ENCODE measurements around the gene BCL7A. TPM values are rescaled to one million over a fixed set of nuclear protein-coding genes. Genes with fewer than 3 reads are reported as not detected.

Gene BCL7A
- total RNA-seq, 2 donors from 2014 or later, result 9.6 to 12.9 TPM

DNA sequence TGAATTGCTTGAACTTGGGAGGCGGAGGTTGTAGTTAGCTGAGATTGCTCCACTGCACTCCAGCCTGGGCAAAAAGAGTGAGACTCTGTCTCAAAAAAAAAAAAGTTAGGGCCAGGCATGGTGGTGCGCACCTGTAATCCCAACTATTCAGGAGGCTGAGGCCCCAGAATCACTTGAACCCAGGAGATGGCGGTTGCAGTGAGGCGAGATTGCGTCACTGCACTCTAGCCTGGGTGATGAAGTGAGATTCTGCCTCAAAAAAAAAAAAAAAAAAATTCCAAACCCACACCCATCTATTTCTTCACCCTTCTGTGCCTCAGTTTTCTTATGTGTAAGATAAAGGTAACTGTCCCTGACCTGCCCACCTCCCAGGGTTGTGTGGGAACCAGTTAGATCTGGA is 45.9 kb downstream of the BCL7A start:
- H3K4me3 ChIP-seq, result peak overlapping the region; percentile 1
- no peak overlapping the region for H3K27ac ChIP-seq
- H3K27me3 ChIP-seq (replicated peaks; ENCODE audit: insufficient read depth), result no peaks in the 10 kb centered on the region
- TF ChIP-seq, protein P1, sequence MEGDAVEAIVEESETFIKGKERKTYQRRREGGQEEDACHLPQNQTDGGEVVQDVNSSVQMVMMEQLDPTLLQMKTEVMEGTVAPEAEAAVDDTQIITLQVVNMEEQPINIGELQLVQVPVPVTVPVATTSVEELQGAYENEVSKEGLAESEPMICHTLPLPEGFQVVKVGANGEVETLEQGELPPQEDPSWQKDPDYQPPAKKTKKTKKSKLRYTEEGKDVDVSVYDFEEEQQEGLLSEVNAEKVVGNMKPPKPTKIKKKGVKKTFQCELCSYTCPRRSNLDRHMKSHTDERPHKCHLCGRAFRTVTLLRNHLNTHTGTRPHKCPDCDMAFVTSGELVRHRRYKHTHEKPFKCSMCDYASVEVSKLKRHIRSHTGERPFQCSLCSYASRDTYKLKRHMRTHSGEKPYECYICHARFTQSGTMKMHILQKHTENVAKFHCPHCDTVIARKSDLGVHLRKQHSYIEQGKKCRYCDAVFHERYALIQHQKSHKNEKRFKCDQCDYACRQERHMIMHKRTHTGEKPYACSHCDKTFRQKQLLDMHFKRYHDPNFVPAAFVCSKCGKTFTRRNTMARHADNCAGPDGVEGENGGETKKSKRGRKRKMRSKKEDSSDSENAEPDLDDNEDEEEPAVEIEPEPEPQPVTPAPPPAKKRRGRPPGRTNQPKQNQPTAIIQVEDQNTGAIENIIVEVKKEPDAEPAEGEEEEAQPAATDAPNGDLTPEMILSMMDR (IDR thresholded peaks at IDR 0.05), result no peak
- H3K36me3 ChIP-seq, result no peaks in the 10 kb centered on the region
- no peak for DNase-seq (ENCODE audit: low spot score)
- H3K4me1 ChIP-seq (ENCODE audit: control insufficient read depth in 1 of 2, low read depth in 2 of 2), result peaks cover 19 to 53% of the 10 kb centered on the region in 2 donors
- no peaks in the 10 kb centered on the region for H3K9me3 ChIP-seq
- ATAC-seq (ENCODE audit: insufficient number of reproducible peaks, low FRiP score, low read depth), result no peak

DNA sequence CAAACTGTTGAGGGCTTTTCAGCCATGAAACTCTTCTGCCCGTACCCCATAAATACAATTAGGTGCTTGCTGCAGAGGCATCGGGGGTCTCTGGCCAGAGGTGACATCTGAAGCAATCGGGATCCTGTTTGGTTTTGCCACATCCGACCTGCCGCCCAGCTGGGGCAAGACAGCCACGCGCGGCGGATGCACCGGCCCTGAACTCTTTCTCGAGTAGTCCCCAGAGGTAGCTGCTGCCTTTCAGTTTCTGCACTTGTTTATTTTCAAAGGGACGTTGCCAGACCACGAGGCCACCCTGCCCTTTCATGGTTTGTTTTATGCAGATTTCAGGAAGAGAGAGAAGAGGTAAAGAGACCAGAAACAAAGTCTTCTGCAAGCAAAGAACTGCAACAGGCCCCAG is 46.3 kb downstream of the BCL7A start:
- Histone ChIP-seq H3K36me3 (no peaks in the 10 kb centered on the region), H3K4me1 (ENCODE audit: control insufficient read depth in 1 of 2, low read depth in 2 of 2) (peaks cover 18 to 52% of the 10 kb centered on the region in 2 donors), H3K4me3 (peak overlapping the region; percentile 1), H3K27me3 (replicated peaks; ENCODE audit: insufficient read depth) (no peaks in the 10 kb centered on the region), H3K27ac (no peak overlapping the region), H3K9me3 (no peaks in the 10 kb centered on the region)
- ATAC-seq (ENCODE audit: insufficient number of reproducible peaks, low FRiP score, low read depth) (no peak), DNase-seq (ENCODE audit: low spot score) (no peak)
- TF ChIP-seq, protein P1 (IDR thresholded peaks at IDR 0.05), result no peak

DNA sequence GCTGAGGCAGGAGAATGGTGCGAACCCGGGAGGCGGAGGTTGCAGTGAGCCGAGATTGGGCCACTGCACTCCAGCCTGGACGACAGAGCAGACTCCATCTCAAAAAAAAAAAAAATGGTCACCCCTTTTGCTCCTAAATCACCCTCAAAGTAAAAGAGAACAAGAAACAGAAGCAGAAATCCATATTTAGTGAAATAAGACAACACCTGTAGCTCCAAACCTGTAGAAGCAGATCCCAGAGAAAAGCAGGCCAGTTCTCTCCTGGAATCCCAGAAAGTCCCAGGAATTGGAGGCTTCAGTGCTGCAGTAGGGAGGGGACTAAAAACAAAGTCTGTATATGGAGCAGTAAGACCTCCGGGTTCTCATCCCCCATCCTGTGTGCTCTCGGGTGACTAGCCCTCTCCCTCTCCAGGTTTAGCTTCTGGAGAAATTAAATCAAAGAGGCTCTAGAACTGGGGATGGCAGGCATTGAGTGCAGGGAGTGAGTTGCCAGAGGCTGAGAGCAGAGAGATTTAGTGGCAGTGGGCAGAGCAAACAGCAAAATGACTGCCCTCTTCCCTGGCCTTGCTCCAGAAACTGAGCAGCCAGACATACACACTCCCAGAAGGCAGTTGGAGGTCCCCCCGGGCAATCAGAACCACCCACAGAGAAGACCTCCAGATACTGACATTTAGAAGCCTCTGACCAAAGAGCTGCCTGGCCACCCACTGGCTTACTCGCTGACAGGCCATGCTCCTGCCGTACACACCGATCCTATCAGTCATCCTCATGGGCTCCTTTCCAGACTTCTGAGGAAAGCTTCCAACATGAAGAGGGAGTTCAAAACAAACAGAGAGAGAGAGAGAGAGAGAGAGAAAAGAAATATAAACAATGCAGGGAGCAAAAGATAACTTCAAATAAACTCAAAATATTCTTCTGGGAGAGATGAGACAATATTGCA is 50.6 kb downstream of the BCL7A start:
- peak overlapping the region; percentile 11 for H3K4me3 ChIP-seq
- no peaks in the 10 kb centered on the region for H3K36me3 ChIP-seq
- H3K27ac ChIP-seq, result peak overlapping the region; percentile 82 to 83
- TF ChIP-seq, protein P1 (IDR thresholded peaks at IDR 0.05), result no peak
- H3K9me3 ChIP-seq, result no peaks in the 10 kb centered on the region
- DNase-seq (ENCODE audit: low spot score), result peak; percentile 72
- no peaks in the 10 kb centered on the region for H3K27me3 ChIP-seq (replicated peaks; ENCODE audit: insufficient read depth)
- peak; percentile 41 for ATAC-seq (ENCODE audit: insufficient number of reproducible peaks, low FRiP score, low read depth)
- H3K4me1 ChIP-seq (ENCODE audit: control insufficient read depth in 1 of 2, low read depth in 2 of 2), result peaks cover 12 to 34% of the 10 kb centered on the region in 2 donors

DNA sequence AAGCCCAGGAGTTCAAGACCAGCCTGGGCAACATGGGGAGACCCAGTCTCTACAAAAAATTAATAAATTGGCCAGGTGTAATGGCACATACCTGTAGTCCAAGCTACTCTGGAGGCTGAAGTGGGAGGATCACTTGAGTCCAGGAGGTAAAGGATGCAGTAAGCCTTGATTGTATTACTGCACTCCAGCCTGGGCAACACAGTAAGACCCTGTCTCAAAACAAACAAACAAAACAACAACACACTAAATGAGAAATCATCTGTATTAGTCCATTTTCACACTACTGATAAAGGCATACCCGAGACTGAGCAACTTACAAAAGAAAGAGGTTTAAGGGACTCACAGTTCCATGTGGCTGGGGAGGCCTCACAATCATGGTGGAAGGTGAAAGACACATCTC is 52.1 kb downstream of the BCL7A start:
- TF ChIP-seq, protein P1 (IDR thresholded peaks at IDR 0.05), result no peak
- Histone ChIP-seq H3K4me1 (ENCODE audit: control insufficient read depth in 1 of 2, low read depth in 2 of 2) (peaks cover 12 to 30% of the 10 kb centered on the region in 2 donors), H3K36me3 (no peaks in the 10 kb centered on the region), H3K27me3 (replicated peaks; ENCODE audit: insufficient read depth) (no peaks in the 10 kb centered on the region), H3K27ac (no peak overlapping the region), H3K9me3 (no peaks in the 10 kb centered on the region), H3K4me3 (no peak overlapping the region)
- no peak for ATAC-seq (ENCODE audit: insufficient number of reproducible peaks, low FRiP score, low read depth)
- DNase-seq (ENCODE audit: low spot score), result no peak

DNA sequence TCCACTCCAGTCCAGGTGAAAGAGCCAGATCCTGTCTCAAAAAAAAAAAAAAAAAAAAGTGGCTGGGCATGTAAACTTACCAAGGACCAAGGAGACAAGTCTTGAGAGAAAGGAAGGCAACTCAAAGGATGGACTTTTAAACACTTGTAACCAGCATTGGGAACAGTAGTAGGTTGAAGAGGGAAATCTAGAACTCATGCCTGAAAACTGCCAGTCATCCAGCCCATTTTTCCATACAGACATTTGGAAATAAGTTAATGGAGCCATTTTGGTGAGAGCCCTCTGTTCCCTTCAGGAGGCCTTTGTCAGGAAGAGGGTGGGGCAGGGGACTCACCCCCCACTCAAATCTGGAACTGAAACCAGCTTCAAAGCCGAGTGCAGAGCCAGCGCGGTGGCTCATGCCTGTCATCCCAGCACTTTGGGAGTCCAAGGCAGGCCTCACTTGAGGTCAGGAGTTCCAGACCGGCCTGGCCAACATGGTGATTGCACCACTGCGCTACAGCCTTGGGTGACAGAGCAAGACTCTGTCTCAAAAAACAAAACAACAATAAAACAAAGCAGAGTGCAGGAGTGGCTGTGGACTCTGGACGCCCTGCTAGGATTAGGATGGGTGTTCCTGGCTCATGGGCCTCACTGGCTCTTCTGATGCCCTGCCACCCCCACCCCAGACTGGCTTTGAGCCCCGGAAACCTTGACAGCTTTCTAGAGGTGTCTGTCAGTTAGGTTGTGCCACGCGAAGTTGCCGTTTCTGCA is 55.2 kb downstream of the BCL7A start:
- H3K27ac ChIP-seq, result no peak overlapping the region
- TF ChIP-seq, protein P1 (IDR thresholded peaks at IDR 0.05), result no peak
- no peak overlapping the region for H3K4me3 ChIP-seq
- ATAC-seq (ENCODE audit: insufficient number of reproducible peaks, low FRiP score, low read depth) (no peak), DNase-seq (ENCODE audit: low spot score) (no peak)
- H3K27me3 ChIP-seq (replicated peaks; ENCODE audit: insufficient read depth), result no peaks in the 10 kb centered on the region
- no peaks in the 10 kb centered on the region for H3K36me3 ChIP-seq
- H3K4me1 ChIP-seq (ENCODE audit: control insufficient read depth in 1 of 2, low read depth in 2 of 2), result peaks cover 22 to 48% of the 10 kb centered on the region in 2 donors
- no peaks in the 10 kb centered on the region for H3K9me3 ChIP-seq
